HEK293 (cell line): ENCODE measurements around the gene CNOT11.
A peak's percentile ranks its signal among the peaks of the same experiment; 100 is the strongest.
"Not testable (repeated sequence)": the region's sequence is repeated elsewhere in the genome, so short reads cannot be mapped to it uniquely, and the experiment has no call there.

Experiments used
- CTCF ChIA-PET: fragments of 350-600 bp; formaldehyde crosslinking; extraction: SDS; loops from one replicate; lab custom pipeline; 2021; ENCODE audit warnings: antibody characterized with exemption; lab: Yijun Ruan, JAX
- POLR2A ChIA-PET: fragments of 300-600 bp; formaldehyde crosslinking; extraction: SDS; loops from one replicate; lab custom pipeline; 2020; ENCODE audit warnings: antibody characterized with exemption, inconsistent platforms; lab: Yijun Ruan, JAX
- H3K27ac ChIP-seq: fragments of 200-500 bp; sonication (Bioruptor generic); 2 replicates; pipeline ENCODE4 v1.5.1; 2014; ENCODE audit warnings: low read depth, low read length, control low read depth, inconsistent platforms; ENCODE audit errors: extremely low read depth
- H3K36me3 ChIP-seq, 2 experiments: fragments of 200-500 bp in 1 of 2; sonication (Bioruptor generic) in 1 of 2; 1 replicate in 1 of 2; 2 replicates in 1 of 2; pipeline ENCODE4 v1.5.1; 2014 to 2017; ENCODE audit warnings: inconsistent platforms in 2 of 2, low read length in 2 of 2; ENCODE audit not compliant: control insufficient read depth in 2 of 2, insufficient read depth in 1 of 2
- H3K4me1 ChIP-seq: fragments of 200-500 bp; sonication (Bioruptor generic); 2 replicates; pipeline ENCODE4 v1.5.1; 2014; ENCODE audit warnings: mild to moderate bottlenecking, low read length, inconsistent platforms; ENCODE audit not compliant: control insufficient read depth, insufficient read depth
- H3K4me3 ChIP-seq: 2 replicates; pipeline ENCODE4 v1.5.1; 2011; ENCODE audit warnings: low read depth, mild to moderate bottlenecking, control low read depth, low read length, moderate library complexity
- H3K9me3 ChIP-seq: fragments of 200-500 bp; sonication (Bioruptor generic); 2 replicates; pipeline ENCODE4 v1.5.1; 2014; ENCODE audit warnings: low read depth, low read length, inconsistent platforms; ENCODE audit not compliant: control insufficient read depth, insufficient read depth
- GFI1B ChIP-seq: fragments of 450-650 bp; formaldehyde crosslinking; IDR thresholded peaks from 2 replicates; pipeline ENCODE4 v1.5.1; 2016; ENCODE audit warnings: missing biosample characterization, missing genetic modification characterization
- HOXA7 ChIP-seq: sonication (generic); formaldehyde crosslinking; IDR thresholded peaks from 2 replicates; pipeline ENCODE4 v1.8.1; 2022; ENCODE audit warnings: missing genetic modification reagents, borderline replicate concordance
- IKZF3 ChIP-seq: fragments of 450-650 bp; IDR thresholded peaks from 2 replicates; pipeline ENCODE4 v1.5.0; 2018; ENCODE audit warnings: missing biosample characterization, mild to moderate bottlenecking, missing genetic modification characterization, moderate library complexity
- KLF1 ChIP-seq: fragments of 450-650 bp; formaldehyde crosslinking; IDR thresholded peaks from 2 replicates; pipeline ENCODE4 v1.5.1; 2016; ENCODE audit warnings: missing biosample characterization, missing genetic modification characterization
- KLF9 ChIP-seq: fragments of 450-650 bp; formaldehyde crosslinking; IDR thresholded peaks from 2 replicates; pipeline ENCODE4 v1.5.1; 2016; ENCODE audit warnings: missing biosample characterization, missing genetic modification characterization, low read depth
- PRDM10 ChIP-seq: fragments of 450-650 bp; formaldehyde crosslinking; IDR thresholded peaks from 2 replicates; pipeline ENCODE4 v1.5.1; 2016; ENCODE audit warnings: missing biosample characterization, missing genetic modification characterization
- ZBTB7A ChIP-seq: fragments of 450-650 bp; formaldehyde crosslinking; IDR thresholded peaks from 2 replicates; pipeline ENCODE4 v1.5.1; 2016; ENCODE audit warnings: low read depth, missing biosample characterization, missing genetic modification characterization
- ZNF133 ChIP-seq: fragments of 450-650 bp; formaldehyde crosslinking; IDR thresholded peaks from 2 replicates; pipeline ENCODE4 v1.5.1; 2016; ENCODE audit warnings: missing biosample characterization, missing genetic modification characterization
- ZNF138 ChIP-seq: fragments of 450-650 bp; formaldehyde crosslinking; IDR thresholded peaks from 2 replicates; pipeline ENCODE4 v1.5.1; 2016; ENCODE audit warnings: missing biosample characterization, missing genetic modification characterization, borderline replicate concordance
- ZNF16 ChIP-seq: fragments of 450-650 bp; formaldehyde crosslinking; IDR thresholded peaks from 2 replicates; pipeline ENCODE4 v1.5.1; 2016; ENCODE audit warnings: low read depth, missing biosample characterization, missing genetic modification characterization
- ZNF175 ChIP-seq: fragments of 450-650 bp; formaldehyde crosslinking; IDR thresholded peaks from 2 replicates; pipeline ENCODE4 v1.5.1; 2016; ENCODE audit warnings: missing biosample characterization, missing genetic modification characterization
- ZNF18 ChIP-seq: fragments of 450-650 bp; formaldehyde crosslinking; IDR thresholded peaks from 2 replicates; pipeline ENCODE4 v1.5.1; 2016; ENCODE audit warnings: missing biosample characterization, missing genetic modification characterization
- ZNF266 ChIP-seq: fragments of 450-650 bp; formaldehyde crosslinking; IDR thresholded peaks from 2 replicates; pipeline ENCODE4 v1.5.1; 2016; ENCODE audit warnings: missing biosample characterization, missing genetic modification characterization, low read depth
- ZNF274 ChIP-seq, 2 experiments: fragments of 200-500 bp in 1 of 2; fragments of 450-650 bp in 1 of 2; sonication (Bioruptor generic) in 1 of 2; formaldehyde crosslinking in 1 of 2; IDR thresholded peaks; 2 replicates each; pipeline versions ENCODE4 v1.5.1 to v1.6.1; 2014 to 2016; ENCODE audit warnings: borderline replicate concordance in 1 of 2, inconsistent platforms in 1 of 2, low read length in 1 of 2, missing biosample characterization in 1 of 2, missing genetic modification characterization in 1 of 2
- ZNF311 ChIP-seq: fragments of 450-650 bp; formaldehyde crosslinking; IDR thresholded peaks from 2 replicates; pipeline ENCODE4 v1.5.1; 2017; ENCODE audit warnings: missing biosample characterization, missing genetic modification characterization, borderline replicate concordance
- ZNF341 ChIP-seq: fragments of 450-650 bp; formaldehyde crosslinking; IDR thresholded peaks from 2 replicates; pipeline ENCODE4; 2016; ENCODE audit warnings: low read depth, missing biosample characterization, missing genetic modification characterization
- ZNF362 ChIP-seq: fragments of 450-650 bp; formaldehyde crosslinking; IDR thresholded peaks from 2 replicates; pipeline ENCODE4 v1.5.1; 2016; ENCODE audit warnings: missing biosample characterization, missing genetic modification characterization
- ZNF514 ChIP-seq: fragments of 450-650 bp; formaldehyde crosslinking; IDR thresholded peaks from 2 replicates; pipeline ENCODE4 v1.5.1; 2016; ENCODE audit warnings: missing biosample characterization, missing genetic modification characterization
- ZNF580 ChIP-seq: fragments of 450-650 bp; formaldehyde crosslinking; IDR thresholded peaks from 2 replicates; pipeline ENCODE4 v1.5.1; 2016; ENCODE audit warnings: missing biosample characterization, missing genetic modification characterization
- ZNF623 ChIP-seq: fragments of 450-650 bp; formaldehyde crosslinking; IDR thresholded peaks from 2 replicates; pipeline ENCODE4 v1.5.1; 2016; ENCODE audit warnings: missing biosample characterization, missing genetic modification characterization
- ZNF660 ChIP-seq: fragments of 450-650 bp; IDR thresholded peaks from 2 replicates; pipeline ENCODE4 v1.5.1; 2018; ENCODE audit warnings: missing biosample characterization, mild to moderate bottlenecking, missing genetic modification characterization
- ZNF791 ChIP-seq: fragments of 450-650 bp; formaldehyde crosslinking; IDR thresholded peaks from 2 replicates; pipeline ENCODE4 v1.5.1; 2016; ENCODE audit warnings: missing biosample characterization, missing genetic modification characterization
- TF ChIP-seq, protein P1 (sequence below): fragments of 450-650 bp; formaldehyde crosslinking; IDR thresholded peaks from 2 replicates; pipeline ENCODE4 v1.5.1; 2016; ENCODE audit warnings: missing biosample characterization, missing genetic modification characterization

CNOT11 gene

DNA sequence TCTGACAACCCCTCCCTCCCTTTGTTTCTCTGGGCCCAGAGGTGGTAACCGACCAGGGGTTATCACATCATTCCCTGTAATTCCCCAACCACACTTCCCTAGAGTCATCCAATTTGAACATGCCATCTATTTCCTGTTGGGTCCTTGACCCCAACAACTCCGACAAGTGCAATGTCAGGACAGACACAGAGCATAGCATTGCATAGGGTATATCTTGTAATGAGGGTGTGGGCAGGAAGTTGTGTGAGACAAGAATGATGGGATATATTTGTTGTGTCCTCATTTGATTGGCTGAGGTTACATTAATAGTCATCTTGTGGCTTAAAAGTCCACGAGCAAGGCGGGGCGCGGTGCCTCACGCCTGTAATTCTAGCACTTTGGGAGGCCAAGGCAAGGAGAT is 33.4 kb upstream of the CNOT11 start:
- TF ChIP-seq ZNF341 (tag by site-specific recombination) (no peak), ZNF514 (tag by site-specific recombination) (no peak)
- H3K36me3 ChIP-seq: no peaks in the 10 kb centered on the region
- no peaks in the 10 kb centered on the region for H3K9me3 ChIP-seq
- CTCF ChIA-PET: interaction anchor here (0.6 to 3.6 kb wide), 5 partner anchors 15 to 207 kb away, joined by 3 to 14 read pairs (median 5); no protein-coding TSS in a partner anchor
- POLR2A ChIA-PET: no interaction called here
- H3K4me1 ChIP-seq: no peaks in the 10 kb centered on the region
- no peak overlapping the region for H3K4me3 ChIP-seq
- H3K27ac ChIP-seq: no peak overlapping the region

GRCh38 chr2:101220091-101220490 is 32.6 kb upstream of the CNOT11 start:
- POLR2A ChIA-PET: interaction anchor here (0.7 kb wide), 1 partner anchor 67 kb away, joined by 3 read pairs; no protein-coding TSS in a partner anchor
- not testable (repeated sequence) for H3K4me3 ChIP-seq, H3K9me3 ChIP-seq, H3K27ac ChIP-seq, H3K4me1 ChIP-seq, H3K36me3 ChIP-seq
- CTCF ChIA-PET: interaction anchor here (0.6 to 1.5 kb wide), 2 partner anchors 184 to 691 kb away, joined by 3 read pairs; no protein-coding TSS in a partner anchor
- TF ChIP-seq KLF1 (tag by site-specific recombination): peak; percentile 41; the same call in 1 of the 2 replicates
- TF ChIP-seq, all 188 proteins: peak for 1; not testable (repeated sequence) for 187

GRCh38 chr2:101223814-101224231 is 28.9 kb upstream of the CNOT11 start:
- ChIA-PET CTCF (interaction anchor here (0.7 to 0.8 kb wide), 2 partner anchors 11 to 157 kb away, joined by 3 read pairs; no protein-coding TSS in a partner anchor), POLR2A (no interaction called here)
- Histone ChIP-seq H3K36me3 (no peaks in the 10 kb centered on the region), H3K27ac (no peak overlapping the region), H3K9me3 (no peaks in the 10 kb centered on the region), H3K4me1 (no peaks in the 10 kb centered on the region), H3K4me3 (no peak overlapping the region)
- TF ChIP-seq ZNF274 (IDR thresholded peaks at IDR 0.05; ENCODE audit: low read length): no peak
- no peak for TF ChIP-seq ZNF274 (tag by site-specific recombination; IDR thresholded peaks at IDR 0.05; ENCODE audit: borderline replicate concordance)
- no peak for TF ChIP-seq ZNF175 (tag by site-specific recombination)
- no peak for TF ChIP-seq ZNF138 (tag by site-specific recombination)
- TF ChIP-seq KLF9 (tag by site-specific recombination): no peak
- TF ChIP-seq, protein P1, sequence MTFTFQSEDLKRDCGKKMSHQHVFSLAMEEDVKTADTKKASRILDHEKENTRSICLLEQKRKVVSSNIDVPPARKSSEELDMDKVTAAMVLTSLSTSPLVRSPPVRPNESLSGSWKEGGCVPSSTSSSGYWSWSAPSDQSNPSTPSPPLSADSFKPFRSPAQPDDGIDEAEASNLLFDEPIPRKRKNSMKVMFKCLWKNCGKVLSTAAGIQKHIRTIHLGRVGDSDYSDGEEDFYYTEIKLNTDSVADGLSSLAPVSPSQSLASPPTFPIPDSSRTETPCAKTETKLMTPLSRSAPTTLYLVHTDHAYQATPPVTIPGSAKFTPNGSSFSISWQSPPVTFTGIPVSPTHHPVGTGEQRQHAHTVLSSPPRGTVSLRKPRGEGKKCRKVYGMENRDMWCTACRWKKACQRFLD: no peak
- no peak for TF ChIP-seq ZNF791 (tag by site-specific recombination)
- no peak for TF ChIP-seq HOXA7 (CRISPR knock-in tag)
- no peak for TF ChIP-seq ZNF660 (tag by site-specific recombination)
- TF ChIP-seq ZNF18: no peak
- TF ChIP-seq ZNF266 (tag by site-specific recombination): no peak
- TF ChIP-seq PRDM10 (tag by site-specific recombination): no peak
- TF ChIP-seq ZNF311 (tag by site-specific recombination): no peak
- no peak for TF ChIP-seq IKZF3
- TF ChIP-seq ZNF133 (tag by site-specific recombination): no peak
- no peak for TF ChIP-seq ZNF580 (tag by site-specific recombination)
- TF ChIP-seq ZNF16 (tag by site-specific recombination): no peak
- no peak for TF ChIP-seq ZNF362 (tag by site-specific recombination)
- no peak for TF ChIP-seq ZNF623 (tag by site-specific recombination)
- TF ChIP-seq GFI1B (tag by site-specific recombination): no peak
- TF ChIP-seq ZBTB7A (tag by site-specific recombination): no peak
